ENCODE measurements around the gene MAP7D1.
"Not testable (repeated sequence)": the region's sequence is repeated elsewhere in the genome, so short reads cannot be mapped to it uniquely, and the experiment has no call there.

The MAP7D1 gene

DNA sequence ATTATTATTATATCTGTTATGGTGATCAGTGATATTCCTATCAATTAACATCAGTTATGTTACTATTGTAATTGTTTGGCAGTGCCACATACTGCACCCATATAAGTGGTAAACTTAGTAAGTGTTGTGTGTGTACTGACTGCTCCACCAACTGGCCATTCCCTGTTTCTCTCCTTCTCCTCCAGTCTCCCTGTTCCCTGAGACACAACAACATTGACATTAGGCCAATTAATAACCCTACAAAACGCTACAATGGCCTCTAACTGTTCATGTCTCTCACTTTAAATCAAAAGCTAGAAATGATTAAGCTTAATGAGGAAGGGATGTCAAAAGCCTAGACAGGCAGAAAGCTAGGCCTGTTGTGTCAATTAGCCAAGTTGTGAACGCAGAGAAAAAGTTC lies 61.7 kb downstream of the MAP7D1 start:
- no peak overlapping the region; a peak in 1 of 22 replicates for H3K9ac ChIP-seq

DNA sequence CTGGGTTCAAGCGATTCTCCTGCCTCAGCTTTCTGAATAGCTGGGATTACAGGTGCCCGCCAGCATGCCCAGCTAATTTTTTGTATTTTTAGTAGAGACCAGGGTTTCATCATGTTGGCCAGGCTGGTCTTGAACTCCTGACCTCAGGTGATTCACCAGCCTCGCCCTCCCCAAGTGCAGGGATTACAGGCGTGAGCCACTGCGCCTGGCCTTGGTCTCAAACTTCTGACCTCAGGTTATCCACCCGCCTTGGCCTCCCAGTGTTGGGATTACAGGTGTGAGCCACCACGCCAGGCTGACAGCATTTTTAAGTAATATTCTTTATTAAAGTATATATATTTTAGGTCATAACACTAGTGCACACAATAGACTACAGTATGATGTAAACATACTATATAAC lies 65.9 kb downstream of the MAP7D1 start:
- not testable (repeated sequence) for H3K9ac ChIP-seq; H3K27ac ChIP-seq; H3K27me3 ChIP-seq; H3K9me3 ChIP-seq (replicated peaks in 1 of 11); H3K4me2 ChIP-seq; H3K4me3 ChIP-seq
- H3K4me1 ChIP-seq = peaks cover 24 to 38% (median 28%) of the 10 kb centered on the region in 10 experiments
- H4K20me1 ChIP-seq = peaks cover 21 to 25% (median 22%) of the 10 kb centered on the region in 11 experiments
- peaks cover 8 to 17% (median 10%) of the 10 kb centered on the region in 11 experiments for H3K36me3 ChIP-seq

More for the DNA sequence above, 61.7 kb downstream of the MAP7D1 start:
- H3K4me3 ChIP-seq = no peak overlapping the region
- peak overlapping the region in 2 of 11 experiments; percentile 20 to 23; a peak in 1 of 22 replicates for H3K27ac ChIP-seq
- no peak overlapping the region for H3K4me2 ChIP-seq
- TF ChIP-seq Cebpa-rat (IDR thresholded peaks at IDR 0.05) = no peak
- H3K9me3 ChIP-seq (replicated peaks in 1 of 11) = no peaks in the 10 kb centered on the region
- no peaks in the 10 kb centered on the region for H3K36me3 ChIP-seq
- no peaks in the 10 kb centered on the region for H4K20me1 ChIP-seq
- H3K27me3 ChIP-seq = no peaks in the 10 kb centered on the region
- peaks cover 3 to 23% (median 9%) of the 10 kb centered on the region in 10 experiments for H3K4me1 ChIP-seq

DNA sequence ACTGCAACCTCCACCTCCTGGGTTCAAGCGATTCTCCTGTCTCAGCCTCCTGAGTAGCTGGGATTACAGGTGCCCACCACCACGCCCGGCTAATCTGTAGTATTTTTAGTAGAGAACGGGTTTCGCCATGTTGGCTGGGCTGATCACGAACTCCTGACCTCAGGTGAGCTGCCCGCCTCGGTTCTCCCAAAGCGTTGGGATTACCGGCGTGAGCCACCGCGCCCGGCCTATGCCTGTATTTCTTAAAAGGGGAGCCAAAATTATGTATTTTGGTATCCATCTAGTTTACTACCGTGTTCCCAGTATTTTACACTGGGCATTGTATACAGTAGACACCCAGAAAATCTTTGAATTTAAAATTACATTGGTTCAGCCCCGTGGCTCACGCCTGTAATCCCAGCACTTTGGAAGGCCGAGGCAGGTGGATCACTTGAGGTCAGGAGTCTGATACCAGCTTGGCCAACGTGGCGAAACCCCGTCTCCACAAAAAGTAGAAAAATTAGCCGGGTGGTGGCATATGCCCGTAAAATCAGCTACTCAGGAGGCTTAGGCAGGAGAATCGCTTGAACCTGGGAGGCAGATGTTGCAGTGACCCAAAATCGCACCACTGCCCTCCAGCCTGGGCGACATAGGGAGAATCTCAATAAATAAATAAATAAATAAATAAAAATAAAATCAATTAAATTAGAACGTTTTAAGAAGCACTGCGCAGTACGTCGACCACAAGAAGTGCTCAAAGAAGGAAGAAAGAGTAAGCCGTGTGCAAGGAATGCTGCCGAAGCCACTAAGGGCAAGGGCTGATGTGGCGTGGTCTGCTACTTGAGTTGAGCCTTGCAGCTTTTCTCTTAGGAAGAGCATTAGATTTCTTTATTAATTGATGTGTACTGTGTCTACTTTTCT lies 66.8 kb downstream of the MAP7D1 start:
- Histone ChIP-seq H3K9me3 (replicated peaks in 1 of 11) (no peaks in the 10 kb centered on the region), H3K36me3 (peaks cover 16 to 25% (median 18%) of the 10 kb centered on the region in 11 experiments), H3K4me2 (peak overlapping the region; percentile 73 to 93 (median 87))

DNA sequence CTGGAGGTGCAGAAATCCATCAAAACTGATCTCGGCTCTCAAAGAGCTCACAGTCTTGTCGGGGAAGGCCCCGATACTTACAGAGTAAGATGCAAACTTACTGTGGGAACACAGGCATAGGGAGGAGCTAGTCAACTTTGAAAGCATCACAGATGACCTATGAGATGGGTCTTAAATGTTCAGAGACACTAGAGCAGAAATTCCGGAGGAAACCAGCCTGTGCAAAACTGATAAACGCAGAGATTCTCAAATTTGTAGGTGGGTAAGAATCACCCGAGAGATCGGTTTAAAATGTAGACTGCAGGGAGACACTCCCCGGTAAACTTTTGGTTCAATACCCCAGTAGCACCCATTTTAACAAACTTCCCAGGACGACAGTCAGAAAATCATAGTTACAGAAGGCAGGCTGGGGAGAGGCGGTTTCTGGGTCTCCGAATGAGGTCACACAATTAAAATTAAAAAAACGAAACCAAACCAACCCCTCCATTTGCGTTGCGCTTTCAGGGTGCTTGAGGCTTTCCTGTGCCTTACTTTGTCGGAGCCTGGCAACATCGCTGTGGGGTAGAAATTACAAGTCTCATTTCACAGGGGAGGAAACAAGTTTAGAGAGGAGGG lies 67.5 kb downstream of the MAP7D1 start:
- Histone ChIP-seq H3K4me1 (peaks cover 29 to 47% (median 31%) of the 10 kb centered on the region in 10 experiments), H3K4me3 (peak overlapping the region; percentile 69 to 88 (median 76)), H3K27ac (peak overlapping the region; percentile 78 to 98 (median 95)), H3K36me3 (peaks cover 23 to 33% (median 25%) of the 10 kb centered on the region in 11 experiments), H3K4me2 (peak overlapping the region; percentile 73 to 93 (median 87)), H3K27me3 (no peaks in the 10 kb centered on the region), H3K9ac (peak overlapping the region; percentile 81 to 97 (median 92)), H4K20me1 (peaks cover 37 to 41% (median 38%) of the 10 kb centered on the region in 11 experiments), H3K9me3 (replicated peaks in 1 of 11) (no peaks in the 10 kb centered on the region)
- TF ChIP-seq Cebpa-rat (IDR thresholded peaks at IDR 0.05) = no peak

More for the DNA sequence above, 66.8 kb downstream of the MAP7D1 start:
- H3K4me3 ChIP-seq = peak overlapping the region; percentile 69 to 88 (median 76)
- no peaks in the 10 kb centered on the region for H3K27me3 ChIP-seq
- H3K9ac ChIP-seq = peak overlapping the region; percentile 81 to 97 (median 92)
- H3K27ac ChIP-seq = peak overlapping the region; percentile 78 to 98 (median 95); a peak in 21 of 22 replicates
- TF ChIP-seq Cebpa-rat (IDR thresholded peaks at IDR 0.05) = no peak
- peaks cover 26 to 46% (median 32%) of the 10 kb centered on the region in 10 experiments for H3K4me1 ChIP-seq
- H4K20me1 ChIP-seq = peaks cover 29 to 33% (median 31%) of the 10 kb centered on the region in 11 experiments

DNA sequence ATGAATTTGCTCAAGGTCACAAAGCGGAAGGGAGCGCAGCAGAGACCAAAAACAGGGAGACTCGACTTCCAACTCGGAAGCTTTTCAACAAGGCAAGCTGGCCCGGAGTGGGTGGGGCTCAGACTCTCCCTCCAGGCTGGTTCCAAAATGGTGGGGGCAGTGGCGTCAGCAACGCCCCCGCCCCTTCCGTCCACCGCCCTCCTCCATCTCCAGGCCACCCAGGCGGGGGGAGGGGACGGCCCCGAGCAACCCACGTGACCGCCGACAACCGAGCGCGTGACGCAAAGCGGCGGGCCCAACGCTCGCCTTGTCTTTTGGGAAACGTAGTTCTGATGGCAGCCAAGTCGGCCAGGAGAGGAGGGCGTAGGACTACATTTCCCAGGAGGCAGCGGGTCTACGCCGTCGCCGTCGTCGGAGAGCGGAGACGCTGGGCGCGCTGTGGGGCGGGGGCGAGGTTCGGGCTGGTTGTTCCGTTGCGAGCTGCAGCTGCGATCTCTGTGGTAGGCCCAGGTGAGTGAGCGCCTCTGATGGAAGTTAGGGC lies 68.1 kb downstream of the MAP7D1 start, which contains the start of gene THRAP3:
THRAP3 (plus strand) TSS at position 448 of the 541 bp plus-strand sequence. CDS start 58,121 bp downstream, outside the sequence.
- Histone ChIP-seq H3K27me3 (no peaks in the 10 kb centered on the region), H3K36me3 (peaks cover 29 to 38% (median 31%) of the 10 kb centered on the region in 11 experiments), H3K4me2 (peak within 1 kb of the TSS; percentile 84 to 96 (median 92)), H4K20me1 (peaks cover 42 to 46% (median 44%) of the 10 kb centered on the region in 11 experiments), H3K9ac (peak within 1 kb of the TSS; percentile 91 to 97 (median 93)), H3K9me3 (replicated peaks in 1 of 11) (no peaks in the 10 kb centered on the region), H3K4me1 (peaks cover 29 to 44% (median 31%) of the 10 kb centered on the region in 10 experiments), H3K4me3 (peak within 1 kb of the TSS; percentile 69 to 88 (median 78)), H3K27ac (peak within 1 kb of the TSS; percentile 93 to 98 (median 95))
- no peak for TF ChIP-seq Cebpa-rat (IDR thresholded peaks at IDR 0.05)

DNA sequence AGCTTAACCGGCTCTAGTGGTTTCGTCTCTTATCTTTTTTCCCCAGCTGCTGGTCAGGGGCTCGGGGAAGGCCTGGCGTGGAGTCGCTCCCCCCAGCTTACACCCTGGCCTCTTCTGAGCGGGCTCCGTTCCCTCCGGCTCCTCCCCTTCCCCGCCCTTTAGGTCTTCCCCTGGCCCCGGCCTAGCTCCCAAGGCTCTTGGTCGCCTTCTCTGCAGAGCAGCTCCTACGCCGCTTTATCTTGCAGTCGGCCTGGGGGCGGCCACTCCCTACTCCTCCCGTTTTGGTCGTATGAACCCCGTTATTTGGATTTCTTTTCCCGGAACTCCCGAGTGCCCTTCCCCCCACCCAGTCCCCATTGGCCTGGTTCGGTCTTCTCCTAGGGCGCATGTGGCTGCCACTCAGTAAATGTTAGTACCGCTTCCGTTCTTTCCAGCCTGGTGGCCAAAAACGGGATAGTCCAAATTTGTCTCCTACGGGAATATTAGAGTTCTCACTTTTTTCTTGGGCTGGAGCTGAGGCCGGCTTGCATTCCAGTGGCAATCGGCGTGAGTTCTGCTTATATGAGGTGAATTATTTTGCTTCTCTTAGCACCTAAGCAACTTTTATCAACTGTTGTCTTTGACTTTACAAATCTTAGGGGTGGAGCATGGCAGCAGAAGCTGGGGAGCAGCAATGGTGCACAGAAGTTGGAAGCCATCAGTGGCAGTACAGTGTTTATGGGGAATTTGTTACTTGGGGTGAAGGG lies 68.8 kb downstream of the MAP7D1 start:
- H3K27ac ChIP-seq = peak overlapping the region; percentile 93 to 98 (median 95)
- peaks cover 49 to 52% (median 50%) of the 10 kb centered on the region in 11 experiments for H4K20me1 ChIP-seq
- no peaks in the 10 kb centered on the region for H3K27me3 ChIP-seq
- peak overlapping the region; percentile 82 to 96 (median 92) for H3K4me2 ChIP-seq
- peak overlapping the region; percentile 91 to 97 (median 93) for H3K9ac ChIP-seq
- TF ChIP-seq Cebpa-rat (IDR thresholded peaks at IDR 0.05) = no peak
- H3K9me3 ChIP-seq (replicated peaks in 1 of 11) = no peaks in the 10 kb centered on the region
- H3K36me3 ChIP-seq = peaks cover 36 to 45% (median 38%) of the 10 kb centered on the region in 11 experiments
- peaks cover 29 to 44% (median 32%) of the 10 kb centered on the region in 10 experiments for H3K4me1 ChIP-seq
- peak overlapping the region; percentile 69 to 88 (median 78) for H3K4me3 ChIP-seq

DNA sequence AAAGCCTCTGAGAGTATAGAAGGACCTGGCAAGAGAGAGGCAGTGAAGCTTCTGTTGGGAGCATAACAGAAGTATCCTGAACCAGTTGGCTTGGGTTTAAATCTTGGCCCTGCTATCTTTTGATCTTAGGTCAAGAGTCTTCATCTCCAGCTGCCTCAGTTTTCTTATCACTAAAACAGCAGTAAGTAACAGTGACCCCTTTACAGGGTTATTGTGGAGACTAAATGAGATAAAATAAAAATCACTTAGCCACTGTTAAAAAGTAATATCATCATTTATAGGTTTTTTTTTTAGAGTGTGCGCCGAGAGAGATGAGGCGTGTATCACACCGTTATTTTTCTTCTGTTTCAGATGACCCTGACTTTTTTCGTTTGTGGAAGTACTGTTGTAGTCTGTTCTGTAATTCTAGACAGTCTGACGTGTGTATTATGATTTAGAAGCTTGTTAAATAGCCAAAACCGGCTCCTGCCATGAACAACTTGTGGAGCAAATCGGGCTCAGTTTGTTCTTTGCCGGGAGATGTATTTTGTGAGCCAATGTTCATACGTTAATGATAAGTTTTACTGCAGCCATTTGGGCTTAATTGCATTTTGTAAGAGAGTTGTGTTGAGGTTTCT lies 69.4 kb downstream of the MAP7D1 start:
- TF ChIP-seq Cebpa-rat (IDR thresholded peaks at IDR 0.05) = no peak
- H3K4me1 ChIP-seq = peaks cover 31 to 50% (median 38%) of the 10 kb centered on the region in 10 experiments
- peak overlapping the region; percentile 93 to 98 (median 95) for H3K27ac ChIP-seq
- peak overlapping the region; percentile 91 to 97 (median 93) for H3K9ac ChIP-seq
- H3K36me3 ChIP-seq = peaks cover 42 to 52% (median 45%) of the 10 kb centered on the region in 11 experiments
- no peaks in the 10 kb centered on the region for H3K9me3 ChIP-seq (replicated peaks in 1 of 11)
- H3K27me3 ChIP-seq = no peaks in the 10 kb centered on the region
- peaks cover 56 to 59% (median 57%) of the 10 kb centered on the region in 11 experiments for H4K20me1 ChIP-seq
- H3K4me2 ChIP-seq = peak overlapping the region; percentile 82 to 96 (median 92)
- H3K4me3 ChIP-seq = peak overlapping the region; percentile 69 to 88 (median 78)

DNA sequence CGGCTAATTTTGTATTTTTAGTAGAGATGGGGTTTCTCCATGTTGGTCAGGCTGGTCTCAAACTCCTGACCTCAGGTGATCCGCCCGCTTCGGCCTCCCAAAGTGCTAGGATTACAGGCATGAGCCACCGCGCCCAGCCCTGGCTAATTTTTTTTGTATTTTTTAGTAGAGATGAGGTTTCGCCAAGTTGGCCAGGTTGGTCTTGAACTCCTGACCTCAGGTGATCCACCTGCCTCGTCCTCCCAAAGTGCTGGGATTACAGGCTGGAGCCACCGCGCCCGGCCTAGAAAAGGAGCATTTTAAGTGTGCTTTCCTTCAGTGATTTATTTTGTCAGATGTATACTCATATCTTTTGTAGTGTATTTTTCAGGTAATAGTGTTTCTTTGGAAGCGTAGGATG lies 74.3 kb downstream of the MAP7D1 start:
- H3K4me3 ChIP-seq; H3K9me3 ChIP-seq (replicated peaks in 1 of 11); H3K27ac ChIP-seq; H3K27me3 ChIP-seq: not testable (repeated sequence)
- Histone ChIP-seq H3K4me1 (peaks cover 45 to 75% (median 70%) of the 10 kb centered on the region in 10 experiments), H3K36me3 (peaks cover 83 to 100% (median 91%) of the 10 kb centered on the region in 11 experiments), H3K4me2 (peak overlapping the region in 9 of 11 experiments; percentile 15 to 68 (median 47); a peak in 12 of 22 replicates), H4K20me1 (peaks cover 99 to 100% (median 100%) of the 10 kb centered on the region in 11 experiments), H3K9ac (peak overlapping the region in 2 of 11 experiments; percentile 39 to 43; a peak in 2 of 22 replicates)

Data from BLaER1 treated with 17β-estradiol and CSF1 and Interleukin-3, amounts not matched to agents 10 nM and 100 nM (cell line).